ENCODE results near the gene CST5. TPM values are rescaled to one million over a fixed set of nuclear protein-coding genes. Genes with fewer than 3 reads are reported as not detected.

CST5 gene
- total RNA-seq, 1 donor from 2014 or later = 0.50 TPM

- H3K9me3 Mint-ChIP-seq (ENCODE audit: unreplicated experiment) = peaks cover 4% of the 10 kb centered on the region
- no peak overlapping the region for H3K4me3 Mint-ChIP-seq (ENCODE audit: unreplicated experiment)
- H3K27ac Mint-ChIP-seq (ENCODE audit: unreplicated experiment) = no peak overlapping the region
- no peak overlapping the region for H3K27ac ChIP-seq (ENCODE audit: low read depth, low read length)
- H3K4me3 ChIP-seq (ENCODE audit: insufficient read depth, low read depth, low read length) = no peak overlapping the region
- TF ChIP-seq, protein P1, sequence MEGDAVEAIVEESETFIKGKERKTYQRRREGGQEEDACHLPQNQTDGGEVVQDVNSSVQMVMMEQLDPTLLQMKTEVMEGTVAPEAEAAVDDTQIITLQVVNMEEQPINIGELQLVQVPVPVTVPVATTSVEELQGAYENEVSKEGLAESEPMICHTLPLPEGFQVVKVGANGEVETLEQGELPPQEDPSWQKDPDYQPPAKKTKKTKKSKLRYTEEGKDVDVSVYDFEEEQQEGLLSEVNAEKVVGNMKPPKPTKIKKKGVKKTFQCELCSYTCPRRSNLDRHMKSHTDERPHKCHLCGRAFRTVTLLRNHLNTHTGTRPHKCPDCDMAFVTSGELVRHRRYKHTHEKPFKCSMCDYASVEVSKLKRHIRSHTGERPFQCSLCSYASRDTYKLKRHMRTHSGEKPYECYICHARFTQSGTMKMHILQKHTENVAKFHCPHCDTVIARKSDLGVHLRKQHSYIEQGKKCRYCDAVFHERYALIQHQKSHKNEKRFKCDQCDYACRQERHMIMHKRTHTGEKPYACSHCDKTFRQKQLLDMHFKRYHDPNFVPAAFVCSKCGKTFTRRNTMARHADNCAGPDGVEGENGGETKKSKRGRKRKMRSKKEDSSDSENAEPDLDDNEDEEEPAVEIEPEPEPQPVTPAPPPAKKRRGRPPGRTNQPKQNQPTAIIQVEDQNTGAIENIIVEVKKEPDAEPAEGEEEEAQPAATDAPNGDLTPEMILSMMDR (IDR thresholded peaks at IDR 0.05; ENCODE audit: insufficient read depth, low read depth, low read length) = no peak
- TF ChIP-seq EZH2 (IDR thresholded peaks at IDR 0.05; ENCODE audit: insufficient read depth, low read length) = no peak
- DNase-seq (ENCODE audit: low read depth) = no peak
- H3K27me3 ChIP-seq (ENCODE audit: insufficient read depth, low read length) = no peaks in the 10 kb centered on the region
- H3K4me1 Mint-ChIP-seq (ENCODE audit: low read depth, unreplicated experiment) = peaks cover 22% of the 10 kb centered on the region
- no peak for FAIRE-seq
- H4K20me1 ChIP-seq (ENCODE audit: insufficient read depth, low read length) = no peaks in the 10 kb centered on the region
- H3K4me1 ChIP-seq (ENCODE audit: insufficient read depth, low read length) = no peaks in the 10 kb centered on the region
- no peaks in the 10 kb centered on the region for H3K36me3 Mint-ChIP-seq (ENCODE audit: low read depth, unreplicated experiment)
- no peak overlapping the region for H2AFZ ChIP-seq (ENCODE audit: low read depth, low read length)
- H3K27me3 Mint-ChIP-seq (ENCODE audit: low read depth, unreplicated experiment) = peaks cover 34% of the 10 kb centered on the region
- no peaks in the 10 kb centered on the region for H3K79me2 ChIP-seq (ENCODE audit: insufficient read depth, low read length)
- H3K9ac ChIP-seq (ENCODE audit: low read length) = no peak overlapping the region
- no peaks in the 10 kb centered on the region for H3K36me3 ChIP-seq (ENCODE audit: insufficient read depth, low read length)
- H3K4me2 ChIP-seq (ENCODE audit: low read length) = no peak overlapping the region
- no peaks in the 10 kb centered on the region for H3K9me3 ChIP-seq (ENCODE audit: insufficient read depth, low read depth, low read length)
These were observed 38.7 kb upstream of the CST5 start for GRCh38 chr20:23918101-23918862.

GRCh38 chr20:23917024-23917725, 37.6 kb upstream of the CST5 start:
- Histone ChIP-seq H3K9ac (ENCODE audit: low read length) (no peak overlapping the region), H2AFZ (ENCODE audit: low read depth, low read length) (no peak overlapping the region), H3K27me3 (ENCODE audit: insufficient read depth, low read length) (no peaks in the 10 kb centered on the region), H3K4me3 (ENCODE audit: insufficient read depth, low read depth, low read length) (no peak overlapping the region), H3K79me2 (ENCODE audit: insufficient read depth, low read length) (no peaks in the 10 kb centered on the region), H4K20me1 (ENCODE audit: insufficient read depth, low read length) (no peaks in the 10 kb centered on the region), H3K27ac (ENCODE audit: low read depth, low read length) (no peak overlapping the region), H3K4me1 (ENCODE audit: insufficient read depth, low read length) (no peaks in the 10 kb centered on the region), H3K36me3 (ENCODE audit: insufficient read depth, low read length) (no peaks in the 10 kb centered on the region), H3K9me3 (ENCODE audit: insufficient read depth, low read depth, low read length) (no peaks in the 10 kb centered on the region), H3K4me2 (ENCODE audit: low read length) (no peak overlapping the region)
- Mint-ChIP-seq H3K4me1 (ENCODE audit: low read depth, unreplicated experiment) (peaks cover 22% of the 10 kb centered on the region), H3K9me3 (ENCODE audit: unreplicated experiment) (peaks cover 4% of the 10 kb centered on the region), H3K36me3 (ENCODE audit: low read depth, unreplicated experiment) (no peaks in the 10 kb centered on the region), H3K4me3 (ENCODE audit: unreplicated experiment) (no peak overlapping the region), H3K27me3 (ENCODE audit: low read depth, unreplicated experiment) (peaks cover 32% of the 10 kb centered on the region), H3K27ac (ENCODE audit: unreplicated experiment) (no peak overlapping the region)
- no peak for DNase-seq (ENCODE audit: low read depth)
- no peak for FAIRE-seq
- no peak for TF ChIP-seq EZH2 (IDR thresholded peaks at IDR 0.05; ENCODE audit: insufficient read depth, low read length)
- TF ChIP-seq, protein P1 (IDR thresholded peaks at IDR 0.05; ENCODE audit: insufficient read depth, low read depth, low read length) = no peak
